ENCODE data around the gene PDILT.

DNA sequence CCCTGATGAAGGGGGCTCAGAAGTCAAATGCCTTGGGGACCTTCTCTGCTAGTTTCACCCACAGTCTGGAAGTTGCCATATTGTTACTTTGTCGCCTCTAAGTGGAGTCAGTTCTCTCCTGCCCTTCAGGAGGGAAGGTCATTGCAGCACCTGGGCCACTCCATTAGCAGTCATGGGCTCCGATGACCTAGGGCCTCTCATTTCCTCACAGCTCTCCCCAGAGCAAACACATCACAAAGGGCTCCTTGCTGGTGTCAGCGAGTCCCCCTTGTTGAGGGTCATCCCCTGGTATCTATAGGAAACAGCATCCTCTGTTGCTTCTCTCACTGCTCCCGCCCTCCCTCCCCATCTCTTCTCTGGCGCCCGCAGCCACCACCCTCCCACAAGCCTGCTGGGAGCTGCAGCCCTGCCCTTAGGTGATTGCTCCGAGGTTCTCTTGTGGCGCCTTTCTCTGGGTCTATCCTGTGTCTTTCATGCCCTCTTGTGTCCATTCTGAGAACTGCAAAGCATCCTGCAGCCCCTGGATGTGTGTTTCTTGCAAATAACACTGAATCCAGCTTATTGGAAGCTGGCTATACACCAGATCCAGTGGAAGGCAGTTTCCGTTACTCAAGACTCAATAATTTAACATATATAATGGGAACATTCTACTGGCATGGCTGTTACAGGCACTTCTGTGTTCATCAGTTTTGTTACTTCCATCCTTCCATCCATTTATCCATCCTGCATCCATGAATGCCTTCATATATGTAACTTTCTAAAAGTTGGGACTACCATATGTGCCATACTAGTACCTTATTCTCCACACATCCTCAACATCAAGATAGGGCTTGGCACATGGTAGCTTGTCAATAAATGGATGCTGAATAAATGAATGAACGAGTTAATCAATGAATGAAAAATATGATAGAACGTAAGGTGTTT lies 21.2 kb downstream of the PDILT start:
- TF ChIP-seq, protein P1, sequence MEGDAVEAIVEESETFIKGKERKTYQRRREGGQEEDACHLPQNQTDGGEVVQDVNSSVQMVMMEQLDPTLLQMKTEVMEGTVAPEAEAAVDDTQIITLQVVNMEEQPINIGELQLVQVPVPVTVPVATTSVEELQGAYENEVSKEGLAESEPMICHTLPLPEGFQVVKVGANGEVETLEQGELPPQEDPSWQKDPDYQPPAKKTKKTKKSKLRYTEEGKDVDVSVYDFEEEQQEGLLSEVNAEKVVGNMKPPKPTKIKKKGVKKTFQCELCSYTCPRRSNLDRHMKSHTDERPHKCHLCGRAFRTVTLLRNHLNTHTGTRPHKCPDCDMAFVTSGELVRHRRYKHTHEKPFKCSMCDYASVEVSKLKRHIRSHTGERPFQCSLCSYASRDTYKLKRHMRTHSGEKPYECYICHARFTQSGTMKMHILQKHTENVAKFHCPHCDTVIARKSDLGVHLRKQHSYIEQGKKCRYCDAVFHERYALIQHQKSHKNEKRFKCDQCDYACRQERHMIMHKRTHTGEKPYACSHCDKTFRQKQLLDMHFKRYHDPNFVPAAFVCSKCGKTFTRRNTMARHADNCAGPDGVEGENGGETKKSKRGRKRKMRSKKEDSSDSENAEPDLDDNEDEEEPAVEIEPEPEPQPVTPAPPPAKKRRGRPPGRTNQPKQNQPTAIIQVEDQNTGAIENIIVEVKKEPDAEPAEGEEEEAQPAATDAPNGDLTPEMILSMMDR (conservative IDR thresholded peaks at IDR 0.05), result peak; percentile 84
- TF ChIP-seq ZFX (IDR thresholded peaks at IDR 0.05), result no peak
